GM23338 (cell line): ENCODE data around the gene SESN1. TPM values are rescaled to one million over a fixed set of nuclear protein-coding genes. Genes with fewer than 3 reads are reported as not detected.

Experiments used
- ATAC-seq: fragments of 200-7000 bp; cut with Tn5 transposase; 3 replicates; pipeline ENCODE4 v1.9.1; 2020
- DNase-seq: peaks from one replicate; pipeline ENCODE4 v3.0.0-alpha.2; 2015; ENCODE audit warnings: low spot score
- H2AFZ ChIP-seq: fragments of 200-600 bp; sonication (generic); 2 replicates; pipeline ENCODE4 v1.8.0; 2016; ENCODE audit warnings: antibody characterized with exemption, mild to moderate bottlenecking, moderate library complexity
- H3F3A ChIP-seq: fragments of 200-600 bp; sonication (generic); replicated peaks from 2 replicates; pipeline ENCODE4 v1.8.0; 2017; ENCODE audit warnings: antibody characterized with exemption, mixed run types, low read depth
- H3K27ac ChIP-seq: fragments of 200-600 bp; sonication (generic); 2 replicates; pipeline ENCODE4 v1.6.1; 2016; ENCODE audit warnings: low read depth
- H3K27me3 ChIP-seq: fragments of 200-600 bp; sonication (generic); 2 replicates; pipeline ENCODE4 v1.8.0; 2016; ENCODE audit warnings: mild to moderate bottlenecking, mixed run types, moderate library complexity; ENCODE audit not compliant: insufficient read depth
- H3K36me3 ChIP-seq: fragments of 200-600 bp; sonication (generic); 2 replicates; pipeline ENCODE4 v1.8.0; 2016; ENCODE audit warnings: mild to moderate bottlenecking; ENCODE audit not compliant: insufficient read depth
- H3K4me1 ChIP-seq: fragments of 200-600 bp; sonication (generic); 2 replicates; pipeline ENCODE4 v1.8.0; 2016; ENCODE audit warnings: mild to moderate bottlenecking, moderate library complexity; ENCODE audit not compliant: insufficient read depth
- H3K4me2 ChIP-seq: fragments of 200-600 bp; sonication (generic); 2 replicates; pipeline ENCODE4 v1.7.1; 2017; ENCODE audit warnings: mixed run types
- H3K4me3 ChIP-seq: fragments of 200-600 bp; sonication (generic); 2 replicates; pipeline ENCODE4 v1.6.1; 2016; ENCODE audit warnings: mixed run types
- H3K79me2 ChIP-seq: fragments of 200-600 bp; sonication (generic); replicated peaks from 2 replicates; pipeline ENCODE4 v1.8.0; 2017; ENCODE audit warnings: mild to moderate bottlenecking; ENCODE audit not compliant: insufficient read depth
- H3K9me2 ChIP-seq: fragments of 200-600 bp; sonication (generic); 2 replicates; pipeline ENCODE4 v1.8.0; 2017; ENCODE audit not compliant: insufficient read depth
- H4K20me1 ChIP-seq: fragments of 200-600 bp; sonication (generic); replicated peaks from 2 replicates; pipeline ENCODE4 v1.8.0; 2017; ENCODE audit warnings: mild to moderate bottlenecking; ENCODE audit not compliant: insufficient read depth
- H3K27ac Mint-ChIP-seq: 2 replicates; pipeline ENCODE4 v1.8.0; 2020; ENCODE audit warnings: inconsistent platforms, mild to moderate bottlenecking, moderate library complexity, mixed read lengths
- H3K27me3 Mint-ChIP-seq: 3 replicates; pipeline ENCODE4 v1.8.0; 2022; ENCODE audit warnings: low read depth, mild to moderate bottlenecking, moderate library complexity, mixed read lengths, inconsistent platforms; ENCODE audit not compliant: insufficient read depth, poor library complexity
- H3K36me3 Mint-ChIP-seq: 3 replicates; pipeline ENCODE4 v1.8.0; 2021; ENCODE audit warnings: low read depth, mild to moderate bottlenecking, inconsistent platforms, moderate library complexity, mixed read lengths
- H3K4me1 Mint-ChIP-seq: 3 replicates; pipeline ENCODE4 v1.8.0; 2020; ENCODE audit warnings: mild to moderate bottlenecking, inconsistent platforms, mixed read lengths
- H3K4me3 Mint-ChIP-seq: 3 replicates; pipeline ENCODE4 v1.8.0; 2021; ENCODE audit warnings: moderate library complexity, mild to moderate bottlenecking, inconsistent platforms, mixed read lengths
- H3K9me3 Mint-ChIP-seq: 3 replicates; pipeline ENCODE4 v1.8.0; 2020; ENCODE audit warnings: moderate library complexity, mild to moderate bottlenecking, inconsistent platforms, mixed read lengths
- CREB1 ChIP-seq: fragments of 250-450 bp; sonication (Bioruptor Pico); IDR thresholded peaks from 2 replicates; pipeline ENCODE4 v1.5.0; 2020; ENCODE audit warnings: low read depth, mild to moderate bottlenecking, moderate library complexity
- CTCF ChIP-seq, 2 experiments: fragments of 200-600 bp in 1 of 2; sonication (generic) in 1 of 2; conservative IDR thresholded peaks; 2 replicates each; pipeline versions ENCODE4 v1.5.1 to v1.6.1; 2016 to 2017; ENCODE audit warnings: antibody characterized with exemption in 2 of 2, low read depth in 2 of 2, mild to moderate bottlenecking in 2 of 2, moderate library complexity in 1 of 2
- EZH2 ChIP-seq: fragments of 200-600 bp; sonication (generic); IDR thresholded peaks from one replicate; pipeline ENCODE4 v1.8.0; 2017; ENCODE audit warnings: antibody characterized with exemption, mild to moderate bottlenecking, low read depth; ENCODE audit not compliant: unreplicated experiment
- EZH2phosphoT487 ChIP-seq: fragments of 200-600 bp; sonication (generic); IDR thresholded peaks from one replicate; pipeline ENCODE4 v1.8.1; 2018; ENCODE audit warnings: antibody characterized with exemption; ENCODE audit not compliant: unreplicated experiment
- JUNB ChIP-seq: IDR thresholded peaks from one replicate; pipeline ENCODE4 v1.6.1; 2016; ENCODE audit warnings: antibody characterized with exemption; ENCODE audit not compliant: unreplicated experiment
- NANOG ChIP-seq: IDR thresholded peaks from 2 replicates; pipeline ENCODE4 v1.6.1; 2016; ENCODE audit warnings: antibody characterized with exemption, borderline replicate concordance
- POLR2AphosphoS5 ChIP-seq: IDR thresholded peaks from 2 replicates; pipeline ENCODE4 v1.6.1; 2016; ENCODE audit warnings: antibody characterized with exemption, low read depth
- REST ChIP-seq: IDR thresholded peaks from one replicate; pipeline ENCODE4 v1.6.1; 2018; ENCODE audit warnings: antibody characterized with exemption; ENCODE audit not compliant: unreplicated experiment
- STAT1 ChIP-seq: IDR thresholded peaks from one replicate; pipeline ENCODE4 v1.6.1; 2016; ENCODE audit warnings: antibody characterized with exemption; ENCODE audit not compliant: unreplicated experiment
- ZNF114 ChIP-seq: fragments of 250-450 bp; sonication (Bioruptor Pico); IDR thresholded peaks from 2 replicates; pipeline ENCODE4 v1.5.0; 2020; ENCODE audit warnings: mild to moderate bottlenecking, moderate library complexity
- ZNF331 ChIP-seq: fragments of 250-450 bp; sonication (Bioruptor Pico); IDR thresholded peaks from 2 replicates; pipeline ENCODE4 v1.5.0; 2020; ENCODE audit warnings: low read depth, mild to moderate bottlenecking, moderate library complexity
- polyA plus RNA-seq: library from polyadenylated mRNA; unstranded; fragments of >200 nt; fragmentation: Nextera tagmentation; extraction: Ambion mirVana; gene quantifications from 2 replicates; pipeline ENCODE4 v1.2.1, GENCODE V29; 2016
- total RNA-seq: library from RNA; depleted of rRNA; stranded (reverse); fragments of >200 nt; shearing (Covaris generic); gene quantifications from 2 replicates; pipeline ENCODE4 v1.2.3, GENCODE V29; 2014
- TF ChIP-seq, protein P1 (sequence below): IDR thresholded peaks from 2 replicates; pipeline ENCODE4 v1.6.1; 2016; ENCODE audit warnings: antibody characterized with exemption
- TF ChIP-seq, protein P2 (sequence below): fragments of 250-450 bp; sonication (Bioruptor Pico); IDR thresholded peaks from 2 replicates; pipeline ENCODE4 v1.5.0; 2020; ENCODE audit warnings: mild to moderate bottlenecking, moderate library complexity

Gene SESN1
- total and polyA plus RNA-seq, 2 experiments from 2014 or later: 26.2 to 36.4 TPM

DNA sequence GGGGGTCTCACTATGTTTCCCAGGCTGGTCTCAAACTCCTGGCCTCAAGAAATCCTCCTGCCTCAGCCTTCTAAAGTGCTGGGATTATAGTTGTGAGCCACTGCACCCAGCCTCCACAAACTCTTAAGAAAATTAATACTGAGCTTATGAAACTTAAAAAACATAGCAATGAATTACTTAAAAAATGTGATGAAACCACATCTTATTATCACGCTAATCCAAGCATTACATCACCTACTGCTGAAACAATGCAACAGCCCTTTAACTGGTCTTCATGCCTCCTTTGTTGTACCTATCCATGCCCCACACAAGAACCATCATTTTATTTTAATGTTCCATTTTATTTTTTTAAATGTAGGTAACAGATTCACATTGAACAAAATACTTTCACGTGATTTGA, 24.9 kb downstream of the SESN1 start:
- H3K27me3 Mint-ChIP-seq: no peaks in the 10 kb centered on the region

More for the DNA sequence above, 24.9 kb downstream of the SESN1 start:
- Mint-ChIP-seq H3K27ac (peak overlapping the region; percentile 34; the same call in 1 of the 2 replicates), H3K4me3 (no peak overlapping the region), H3K9me3 (no peaks in the 10 kb centered on the region), H3K36me3 (no peaks in the 10 kb centered on the region), H3K4me1 (peaks cover 5% of the 10 kb centered on the region; the same call in 2 of the 3 replicates)
- H3K27ac ChIP-seq: no peak overlapping the region
- no peaks in the 10 kb centered on the region for H4K20me1 ChIP-seq
- no peak overlapping the region for H3K4me3 ChIP-seq
- ATAC-seq (no peak), DNase-seq (no peak)
- TF ChIP-seq CTCF (conservative IDR thresholded peaks at IDR 0.05; ENCODE audit: low read depth in 2 of 2) (no peak), POLR2AphosphoS5 (no peak), EZH2phosphoT487 (no peak), STAT1 (no peak), ZNF331 (CRISPR knock-in tag) (no peak), REST (no peak), ZNF114 (CRISPR knock-in tag) (no peak), CREB1 (CRISPR knock-in tag) (no peak), EZH2 (no peak), NANOG (no peak), JUNB (no peak)
- TF ChIP-seq, protein P1, sequence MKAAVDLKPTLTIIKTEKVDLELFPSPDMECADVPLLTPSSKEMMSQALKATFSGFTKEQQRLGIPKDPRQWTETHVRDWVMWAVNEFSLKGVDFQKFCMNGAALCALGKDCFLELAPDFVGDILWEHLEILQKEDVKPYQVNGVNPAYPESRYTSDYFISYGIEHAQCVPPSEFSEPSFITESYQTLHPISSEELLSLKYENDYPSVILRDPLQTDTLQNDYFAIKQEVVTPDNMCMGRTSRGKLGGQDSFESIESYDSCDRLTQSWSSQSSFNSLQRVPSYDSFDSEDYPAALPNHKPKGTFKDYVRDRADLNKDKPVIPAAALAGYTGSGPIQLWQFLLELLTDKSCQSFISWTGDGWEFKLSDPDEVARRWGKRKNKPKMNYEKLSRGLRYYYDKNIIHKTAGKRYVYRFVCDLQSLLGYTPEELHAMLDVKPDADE: no peak
- TF ChIP-seq, protein P2, sequence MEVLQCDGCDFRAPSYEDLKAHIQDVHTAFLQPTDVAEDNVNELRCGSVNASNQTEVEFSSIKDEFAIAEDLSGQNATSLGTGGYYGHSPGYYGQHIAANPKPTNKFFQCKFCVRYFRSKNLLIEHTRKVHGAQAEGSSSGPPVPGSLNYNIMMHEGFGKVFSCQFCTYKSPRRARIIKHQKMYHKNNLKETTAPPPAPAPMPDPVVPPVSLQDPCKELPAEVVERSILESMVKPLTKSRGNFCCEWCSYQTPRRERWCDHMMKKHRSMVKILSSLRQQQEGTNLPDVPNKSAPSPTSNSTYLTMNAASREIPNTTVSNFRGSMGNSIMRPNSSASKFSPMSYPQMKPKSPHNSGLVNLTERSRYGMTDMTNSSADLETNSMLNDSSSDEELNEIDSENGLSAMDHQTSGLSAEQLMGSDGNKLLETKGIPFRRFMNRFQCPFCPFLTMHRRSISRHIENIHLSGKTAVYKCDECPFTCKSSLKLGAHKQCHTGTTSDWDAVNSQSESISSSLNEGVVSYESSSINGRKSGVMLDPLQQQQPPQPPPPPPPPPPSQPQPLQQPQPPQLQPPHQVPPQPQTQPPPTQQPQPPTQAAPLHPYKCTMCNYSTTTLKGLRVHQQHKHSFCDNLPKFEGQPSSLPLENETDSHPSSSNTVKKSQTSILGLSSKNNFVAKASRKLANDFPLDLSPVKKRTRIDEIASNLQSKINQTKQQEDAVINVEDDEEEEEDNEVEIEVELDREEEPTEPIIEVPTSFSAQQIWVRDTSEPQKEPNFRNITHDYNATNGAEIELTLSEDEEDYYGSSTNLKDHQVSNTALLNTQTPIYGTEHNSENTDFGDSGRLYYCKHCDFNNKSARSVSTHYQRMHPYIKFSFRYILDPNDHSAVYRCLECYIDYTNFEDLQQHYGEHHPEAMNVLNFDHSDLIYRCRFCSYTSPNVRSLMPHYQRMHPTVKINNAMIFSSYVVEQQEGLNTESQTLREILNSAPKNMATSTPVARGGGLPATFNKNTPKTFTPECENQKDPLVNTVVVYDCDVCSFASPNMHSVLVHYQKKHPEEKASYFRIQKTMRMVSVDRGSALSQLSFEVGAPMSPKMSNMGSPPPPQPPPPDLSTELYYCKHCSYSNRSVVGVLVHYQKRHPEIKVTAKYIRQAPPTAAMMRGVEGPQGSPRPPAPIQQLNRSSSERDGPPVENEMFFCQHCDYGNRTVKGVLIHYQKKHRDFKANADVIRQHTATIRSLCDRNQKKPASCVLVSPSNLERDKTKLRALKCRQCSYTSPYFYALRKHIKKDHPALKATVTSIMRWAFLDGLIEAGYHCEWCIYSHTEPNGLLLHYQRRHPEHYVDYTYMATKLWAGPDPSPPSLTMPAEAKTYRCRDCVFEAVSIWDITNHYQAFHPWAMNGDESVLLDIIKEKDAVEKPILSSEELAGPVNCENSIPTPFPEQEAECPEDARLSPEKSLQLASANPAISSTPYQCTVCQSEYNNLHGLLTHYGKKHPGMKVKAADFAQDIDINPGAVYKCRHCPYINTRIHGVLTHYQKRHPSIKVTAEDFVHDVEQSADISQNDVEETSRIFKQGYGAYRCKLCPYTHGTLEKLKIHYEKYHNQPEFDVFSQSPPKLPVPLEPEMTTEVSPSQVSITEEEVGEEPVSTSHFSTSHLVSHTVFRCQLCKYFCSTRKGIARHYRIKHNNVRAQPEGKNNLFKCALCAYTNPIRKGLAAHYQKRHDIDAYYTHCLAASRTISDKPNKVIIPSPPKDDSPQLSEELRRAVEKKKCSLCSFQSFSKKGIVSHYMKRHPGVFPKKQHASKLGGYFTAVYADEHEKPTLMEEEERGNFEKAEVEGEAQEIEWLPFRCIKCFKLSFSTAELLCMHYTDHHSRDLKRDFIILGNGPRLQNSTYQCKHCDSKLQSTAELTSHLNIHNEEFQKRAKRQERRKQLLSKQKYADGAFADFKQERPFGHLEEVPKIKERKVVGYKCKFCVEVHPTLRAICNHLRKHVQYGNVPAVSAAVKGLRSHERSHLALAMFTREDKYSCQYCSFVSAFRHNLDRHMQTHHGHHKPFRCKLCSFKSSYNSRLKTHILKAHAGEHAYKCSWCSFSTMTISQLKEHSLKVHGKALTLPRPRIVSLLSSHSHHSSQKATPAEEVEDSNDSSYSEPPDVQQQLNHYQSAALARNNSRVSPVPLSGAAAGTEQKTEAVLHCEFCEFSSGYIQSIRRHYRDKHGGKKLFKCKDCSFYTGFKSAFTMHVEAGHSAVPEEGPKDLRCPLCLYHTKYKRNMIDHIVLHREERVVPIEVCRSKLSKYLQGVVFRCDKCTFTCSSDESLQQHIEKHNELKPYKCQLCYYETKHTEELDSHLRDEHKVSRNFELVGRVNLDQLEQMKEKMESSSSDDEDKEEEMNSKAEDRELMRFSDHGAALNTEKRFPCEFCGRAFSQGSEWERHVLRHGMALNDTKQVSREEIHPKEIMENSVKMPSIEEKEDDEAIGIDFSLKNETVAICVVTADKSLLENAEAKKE: no peak
- no peaks in the 10 kb centered on the region for H3K4me1 ChIP-seq
- no peaks in the 10 kb centered on the region for H3K27me3 ChIP-seq
- no peaks in the 10 kb centered on the region for H3K9me2 ChIP-seq
- H2AFZ ChIP-seq: no peak overlapping the region
- H3K4me2 ChIP-seq: no peak overlapping the region
- no peaks in the 10 kb centered on the region for H3K79me2 ChIP-seq
- no peaks in the 10 kb centered on the region for H3F3A ChIP-seq
- no peaks in the 10 kb centered on the region for H3K36me3 ChIP-seq
